Measurements from ENCODE around the gene BABAM1.

BABAM1 gene

GRCh38 chr19:17229890-17230289, 37.4 kb upstream of the BABAM1 start:
- no peak overlapping the region for H3K27ac ChIP-seq
- TF ChIP-seq CTCF (conservative IDR thresholded peaks at IDR 0.05) (no peak), ZFX (IDR thresholded peaks at IDR 0.05) (no peak)

DNA sequence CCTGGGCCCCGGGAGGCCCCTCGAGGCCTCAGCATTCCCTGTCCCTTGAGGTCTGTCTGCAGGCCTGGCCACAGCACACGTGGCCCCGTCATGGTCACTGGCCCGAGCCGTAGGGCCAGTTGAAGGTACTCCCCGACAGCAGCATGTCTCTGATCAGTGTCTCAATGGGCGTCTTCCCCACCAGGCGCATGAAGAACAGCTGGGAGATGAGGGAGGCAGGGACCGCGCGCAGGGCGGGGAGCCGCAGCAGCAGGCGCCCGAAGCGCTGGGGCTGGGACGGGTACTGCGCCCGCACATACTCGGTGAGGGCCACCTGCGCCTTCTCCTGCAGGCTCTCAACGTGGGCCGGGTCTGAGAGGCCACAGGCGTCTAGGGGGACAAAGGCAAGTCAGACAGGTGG, 35.0 kb upstream of the BABAM1 start:
- H3K27ac ChIP-seq = no peak overlapping the region
- TF ChIP-seq CTCF (conservative IDR thresholded peaks at IDR 0.05) (no peak), ZFX (IDR thresholded peaks at IDR 0.05) (no peak)

DNA sequence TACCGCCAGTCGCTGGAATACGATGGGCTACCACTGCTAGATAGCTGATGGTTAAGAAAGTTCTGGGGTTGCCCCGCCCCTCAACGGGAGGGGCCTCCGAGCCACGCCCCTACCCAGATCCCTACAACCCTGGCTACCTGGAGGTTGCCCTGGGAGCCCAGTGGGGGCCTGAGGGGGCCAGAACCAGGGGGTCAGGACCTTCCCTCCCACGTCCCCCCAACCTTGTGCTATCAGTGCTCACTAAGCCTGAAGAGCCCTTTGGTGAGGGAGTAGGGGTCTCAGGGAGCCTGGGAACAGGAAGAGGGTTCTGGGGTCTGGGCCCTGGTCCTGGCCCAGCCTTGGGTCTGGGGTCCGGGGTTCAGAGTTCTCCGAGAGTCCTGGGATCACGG, 32.3 kb upstream of the BABAM1 start:
- peak overlapping the region; percentile 70 for H3K27ac ChIP-seq
- TF ChIP-seq CTCF (conservative IDR thresholded peaks at IDR 0.05) (no peak), ZFX (IDR thresholded peaks at IDR 0.05) (no peak)

GRCh38 chr19:17235300-17235970, 31.8 kb upstream of the BABAM1 start:
- TF ChIP-seq ZFX (IDR thresholded peaks at IDR 0.05) (peak; percentile 51; the same call in 1 of the 2 replicates), CTCF (conservative IDR thresholded peaks at IDR 0.05) (no peak)
- peak overlapping the region; percentile 70 for H3K27ac ChIP-seq

DNA sequence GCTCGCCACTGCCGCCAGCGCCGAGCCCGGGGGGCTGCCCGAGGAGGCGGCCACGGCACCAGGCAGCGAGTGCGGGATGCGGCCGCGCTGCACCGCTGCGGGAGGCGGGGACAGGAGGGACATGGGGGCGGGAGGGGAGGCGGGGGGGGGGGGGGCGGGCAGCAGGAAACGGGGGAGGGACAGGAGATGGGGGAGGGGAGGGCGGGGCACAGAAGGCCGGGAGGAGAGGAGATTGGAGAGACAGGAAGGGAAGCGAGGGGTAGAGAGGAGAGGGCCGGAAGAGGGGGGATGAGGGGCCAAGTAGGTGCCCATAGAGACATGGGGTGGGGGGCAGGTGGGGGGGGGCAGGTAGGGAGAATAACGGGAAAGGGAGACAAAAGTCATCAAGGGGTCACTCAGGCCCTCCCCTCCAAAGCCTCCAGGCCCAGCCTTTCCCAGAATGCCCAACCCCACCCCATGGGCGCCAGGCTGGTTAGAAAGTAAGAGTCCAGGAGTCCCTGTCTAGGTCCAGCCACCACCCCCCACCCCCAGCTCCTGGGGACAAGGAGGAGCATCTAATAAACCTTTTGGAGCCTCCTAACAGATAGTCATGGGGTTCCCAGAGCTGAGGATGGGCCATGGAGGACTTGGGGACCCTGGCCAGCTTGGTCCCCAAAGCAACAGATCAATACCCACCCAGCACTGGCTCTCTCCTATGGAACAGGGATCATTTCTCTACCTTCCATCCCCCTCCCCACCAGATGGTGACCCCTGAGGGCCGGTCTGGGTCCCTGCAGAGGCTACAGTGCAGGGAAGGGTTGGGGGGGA, 31.1 kb upstream of the BABAM1 start:
- peak overlapping the region; percentile 70 for H3K27ac ChIP-seq
- TF ChIP-seq ZFX (IDR thresholded peaks at IDR 0.05) (no peak), CTCF (conservative IDR thresholded peaks at IDR 0.05) (no peak)

DNA sequence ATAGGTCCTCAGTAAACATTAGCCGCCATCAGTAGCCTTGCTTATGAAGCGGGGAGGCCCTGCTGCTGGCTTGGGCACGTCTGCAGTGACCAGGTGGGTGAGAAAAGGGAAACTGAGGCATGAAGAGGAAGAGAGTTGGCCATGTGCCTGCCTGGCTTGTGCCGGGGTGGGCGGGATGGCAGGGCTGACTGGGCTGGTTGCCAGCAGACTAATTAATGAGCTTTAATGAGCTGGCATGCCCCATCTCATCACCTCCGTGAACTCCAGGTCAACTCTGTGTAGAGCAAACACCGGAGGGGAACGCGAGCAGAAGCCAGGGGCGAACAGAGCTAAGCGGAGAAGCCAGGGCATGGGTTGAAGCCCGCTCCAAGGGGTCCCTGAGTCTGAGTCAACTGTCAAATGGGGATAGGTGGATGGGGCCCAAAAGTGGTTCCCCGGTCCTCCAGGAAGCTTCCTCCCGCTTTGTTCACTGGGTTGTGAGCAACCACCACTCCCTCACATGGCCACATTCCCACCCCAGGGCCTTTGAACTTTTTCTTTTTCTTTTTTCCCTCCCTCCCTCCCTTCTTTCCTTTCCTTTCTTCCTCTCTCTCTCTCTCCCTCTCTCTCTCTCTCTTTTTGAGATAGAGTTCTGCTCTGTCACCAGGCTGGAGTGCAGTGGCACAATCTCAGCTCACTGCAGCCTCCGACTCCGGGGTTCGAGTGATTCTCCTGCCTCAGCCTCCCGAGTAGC, 30.3 kb upstream of the BABAM1 start:
- H3K27ac ChIP-seq = peak overlapping the region; percentile 70
- no peak for TF ChIP-seq ZFX (IDR thresholded peaks at IDR 0.05)
- no peak for TF ChIP-seq CTCF (conservative IDR thresholded peaks at IDR 0.05)

Measured in C4-2B (cell line).